ENCODE results near the gene SINHCAF.

DNA sequence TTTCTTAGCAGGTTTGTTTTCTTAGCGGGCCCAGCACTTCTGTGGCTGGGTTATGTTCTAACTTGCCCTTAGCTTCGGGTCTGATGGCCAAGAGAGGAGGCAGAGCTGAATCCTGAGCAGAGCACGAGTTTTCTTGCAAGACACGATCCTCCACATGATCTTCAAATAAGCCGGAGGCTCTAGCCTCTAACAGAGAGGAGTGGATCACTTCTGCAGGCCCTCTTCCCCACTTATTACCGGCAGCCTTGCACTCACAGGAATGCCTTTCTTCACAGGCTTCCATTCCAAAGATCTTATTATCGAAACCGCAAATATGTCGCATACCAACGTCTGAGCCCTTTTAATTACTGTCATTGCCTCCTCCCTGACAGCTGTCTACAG, 79.5 kb downstream of the SINHCAF start:
- TF ChIP-seq POLR2AphosphoS5 (IDR thresholded peaks at IDR 0.05; ENCODE audit: low read depth, low read length) = no peak
- TF ChIP-seq POLR2A (IDR thresholded peaks at IDR 0.05; ENCODE audit: low read depth, low read length) = no peak

Data from GM12892 (cell line).